NCI-H2196 treated with DMSO at 0.1 percent for 48 hours (cell line): ENCODE results near the gene CSNK2A1.

Experiments
- DNase-seq: peaks from one replicate; lab custom pipeline; 2025; ENCODE audit not compliant: unreplicated experiment; lab: John Stamatoyannopoulos, UW

Gene CSNK2A1

DNA sequence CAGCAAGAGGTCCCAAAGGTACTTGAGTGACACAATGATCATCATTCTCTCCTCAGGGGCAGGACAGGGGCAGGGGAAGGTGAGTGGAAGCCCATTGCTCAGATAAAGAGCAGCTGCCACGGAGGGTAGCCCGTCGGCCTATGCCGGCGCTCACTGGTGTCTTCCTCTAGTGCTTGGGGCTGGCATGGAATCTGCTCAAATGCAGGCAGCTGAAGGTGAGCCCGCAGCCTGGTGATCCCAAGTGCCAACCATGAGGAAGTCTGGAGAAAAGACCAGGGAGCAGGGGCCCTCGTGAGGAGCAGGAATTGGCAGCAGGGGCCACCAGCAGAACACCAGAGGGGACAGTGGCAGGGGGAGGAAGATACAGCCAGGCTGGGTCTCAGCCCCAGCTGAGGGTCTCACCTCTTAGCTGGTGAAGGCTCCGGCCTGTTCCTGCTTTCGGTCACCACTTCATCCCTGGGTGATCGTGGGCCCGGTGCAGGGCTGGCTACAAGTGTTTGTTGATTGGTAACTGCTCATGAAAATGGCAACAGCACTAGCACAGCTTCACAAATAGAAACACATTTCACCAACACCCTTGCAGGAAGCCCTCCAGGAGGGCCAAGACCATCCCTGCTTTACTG lies 110.8 kb downstream of the CSNK2A1 start:
- no peak for DNase-seq

DNA sequence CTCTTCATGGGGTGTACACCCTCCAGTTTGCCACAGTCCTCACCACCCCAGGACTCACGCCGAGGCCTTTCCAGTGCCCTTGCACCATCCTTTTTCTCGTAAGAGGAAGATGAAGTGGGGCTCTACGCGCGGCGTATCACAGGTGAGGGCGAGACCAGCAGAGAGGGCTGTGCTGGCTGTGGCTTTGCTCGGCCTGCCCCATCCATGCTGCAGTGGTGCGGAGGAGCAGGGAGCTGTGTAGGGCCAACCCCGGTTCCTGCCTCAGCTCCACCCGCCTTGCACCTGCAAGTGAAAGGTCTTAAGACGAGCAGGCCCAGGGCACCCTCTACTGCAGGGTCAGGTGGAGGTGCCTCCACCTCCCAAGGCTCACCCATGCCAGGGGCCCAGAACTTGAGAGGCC lies 111.4 kb downstream of the CSNK2A1 start:
- no peak for DNase-seq

DNA sequence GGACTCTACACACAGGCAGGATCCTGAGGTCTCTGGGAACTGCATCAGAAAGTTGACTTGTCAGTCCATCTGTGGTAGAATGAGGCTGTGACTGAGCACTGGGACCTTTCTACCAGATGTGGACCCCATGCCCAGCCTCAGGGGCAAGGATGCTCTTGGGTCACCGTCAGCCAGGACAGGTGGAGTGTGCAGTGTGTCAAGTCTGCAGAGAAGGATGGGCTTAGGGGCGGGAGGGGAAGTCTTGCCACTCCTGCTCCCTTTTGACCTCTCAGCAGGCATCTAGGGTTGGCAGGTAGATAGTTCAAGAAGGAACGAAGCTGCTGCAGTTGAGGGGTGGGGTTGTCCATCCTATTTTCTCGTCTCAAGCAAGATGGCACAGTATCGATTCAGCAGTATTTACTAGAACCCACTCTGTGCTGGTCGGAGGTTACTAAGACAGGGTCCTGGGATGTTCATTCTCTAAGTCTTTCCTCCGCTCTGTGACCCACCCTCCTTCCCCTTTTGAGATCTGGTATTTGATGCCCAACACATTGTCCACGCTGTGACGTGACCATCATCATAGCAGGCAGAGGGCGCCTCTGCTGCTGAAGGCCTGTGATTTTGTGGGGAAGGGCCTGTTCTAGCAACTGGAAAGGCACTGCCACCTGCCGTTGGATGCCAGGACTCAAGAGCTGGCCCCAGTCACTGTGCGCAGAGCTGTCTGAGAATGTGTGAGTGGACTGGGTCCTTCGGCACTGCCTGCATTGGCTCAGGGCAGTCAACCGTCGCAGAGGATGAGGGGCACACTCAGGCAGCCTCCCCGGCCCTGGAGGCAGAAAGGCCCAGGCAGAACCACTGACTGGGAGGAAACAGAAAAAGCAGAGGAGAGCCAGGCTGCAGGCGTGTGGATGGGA lies 112.3 kb downstream of the CSNK2A1 start:
- peak; percentile 78 for DNase-seq

DNA sequence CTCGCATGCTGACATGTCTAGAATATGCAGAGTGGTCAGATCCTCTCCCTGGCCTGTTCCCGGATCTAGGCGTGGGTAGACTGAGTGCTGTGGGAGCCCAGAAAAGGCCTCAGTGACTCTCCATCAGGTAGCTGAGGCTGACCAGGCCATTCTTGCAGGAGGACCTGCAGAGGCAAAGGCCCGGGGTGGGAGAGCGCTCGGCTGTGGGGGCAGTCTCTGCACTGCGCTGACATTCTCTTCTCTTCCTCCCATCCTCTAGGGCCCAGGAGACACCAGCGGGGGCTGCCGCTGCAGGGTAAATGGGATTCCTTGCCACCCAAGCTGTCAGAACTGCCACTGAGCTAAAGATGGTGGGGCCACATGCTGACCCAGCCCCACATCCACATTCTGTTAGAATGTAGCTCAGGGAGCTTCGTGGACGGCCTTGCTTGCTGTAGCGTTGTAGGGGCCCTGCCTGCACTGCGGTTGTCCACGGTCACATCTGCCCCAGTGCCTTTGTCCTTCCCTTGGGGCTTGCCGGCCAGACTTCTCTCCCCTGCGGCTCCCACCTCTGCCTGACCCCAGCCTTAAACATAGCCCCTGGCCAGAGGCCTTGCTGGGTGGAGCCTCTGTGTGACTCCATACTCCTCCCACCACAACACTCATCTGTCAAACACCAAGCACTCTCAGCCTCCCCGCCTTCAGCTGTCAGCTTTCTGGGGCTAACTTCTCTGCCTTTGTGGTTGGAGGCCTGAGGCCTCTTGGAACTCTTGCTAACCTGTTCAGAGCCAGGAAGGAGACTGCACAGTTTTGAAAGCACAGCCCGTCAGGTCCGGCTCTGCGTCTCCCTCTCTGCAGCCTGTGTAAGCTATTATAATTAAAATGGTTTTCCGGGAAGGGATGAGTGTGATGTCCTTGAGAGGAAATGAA lies 113.2 kb downstream of the CSNK2A1 start:
- DNase-seq = no peak

DNA sequence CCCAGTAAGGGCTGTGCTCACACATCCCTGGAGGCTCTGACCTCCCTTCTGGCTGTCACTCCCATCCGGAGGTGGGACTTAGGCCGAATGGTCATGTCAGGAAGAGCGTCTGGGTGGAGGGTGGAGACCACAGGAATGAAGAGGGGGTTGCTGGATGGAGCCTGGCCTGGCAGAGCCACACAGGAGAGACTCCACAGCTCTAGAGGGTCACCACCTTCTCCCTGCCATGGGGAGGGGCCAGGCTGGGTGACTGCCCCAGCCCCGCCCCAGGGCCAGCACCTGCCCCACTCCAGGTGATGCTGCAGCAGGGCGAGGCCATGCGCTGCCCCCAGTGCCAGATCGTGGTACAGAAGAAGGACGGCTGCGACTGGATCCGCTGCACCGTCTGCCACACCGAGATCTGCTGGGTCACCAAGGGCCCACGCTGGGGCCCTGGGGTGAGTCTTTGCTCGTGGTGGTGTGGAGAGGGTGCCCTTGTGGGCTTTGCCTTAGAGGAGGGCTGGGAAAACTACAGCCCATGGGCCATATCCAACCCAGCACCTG lies 114.9 kb downstream of the CSNK2A1 start:
- peak; percentile 20 for DNase-seq

DNA sequence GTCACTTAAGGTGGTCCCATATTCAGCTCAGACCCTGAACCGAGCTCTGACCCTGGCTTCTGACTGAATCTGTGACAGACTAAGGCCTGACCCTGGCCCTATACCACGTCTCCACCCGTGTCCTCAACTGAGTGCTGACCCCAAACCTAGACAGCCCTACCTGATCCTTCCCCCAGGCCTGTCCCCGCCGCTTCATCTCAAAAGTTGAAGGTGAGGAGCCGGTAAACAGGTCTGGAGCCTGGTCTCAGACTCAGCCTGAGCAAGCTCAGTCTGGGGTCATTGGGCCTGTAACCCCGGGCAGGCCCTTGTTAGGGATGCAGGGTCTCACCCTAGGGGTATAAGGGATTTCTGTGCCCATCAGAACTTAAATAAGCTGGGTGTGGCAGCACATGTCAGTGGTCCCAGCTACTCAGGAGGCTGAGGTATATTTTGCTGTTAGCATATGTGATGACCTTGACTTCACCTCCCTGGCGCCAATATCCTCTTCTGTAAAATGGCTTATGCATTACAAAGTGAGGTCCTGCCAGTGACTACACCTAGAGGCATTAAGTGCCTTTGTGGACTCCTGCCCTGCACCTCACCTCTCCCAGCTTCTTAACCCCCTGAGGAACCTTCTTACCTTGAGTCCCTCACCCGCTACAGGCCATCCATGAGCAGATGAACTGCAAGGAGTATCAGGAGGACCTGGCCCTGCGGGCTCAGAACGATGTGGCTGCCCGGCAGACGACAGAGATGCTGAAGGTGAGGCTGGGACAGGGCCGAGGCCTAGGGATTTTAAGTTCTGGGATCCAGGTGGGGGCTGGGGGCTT lies 115.5 kb downstream of the CSNK2A1 start:
- no peak for DNase-seq

DNA sequence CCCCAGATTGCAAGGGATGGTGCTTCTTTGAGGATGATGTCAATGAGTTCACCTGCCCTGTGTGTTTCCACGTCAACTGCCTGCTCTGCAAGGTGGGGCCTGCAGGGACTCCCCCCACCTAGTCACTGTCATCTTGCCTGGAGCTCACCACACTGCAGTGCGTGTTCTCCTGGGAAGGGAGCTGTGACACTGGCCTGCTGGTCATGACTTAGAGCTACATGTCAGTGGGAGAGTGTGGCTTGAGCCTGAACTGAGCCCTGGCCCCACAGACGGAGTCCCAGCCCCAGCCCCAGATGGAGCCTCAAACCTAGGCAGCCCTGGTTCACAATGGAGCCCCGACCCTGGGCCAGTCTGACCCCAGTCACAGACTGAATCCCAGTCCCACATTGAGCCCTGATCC lies 116.2 kb downstream of the CSNK2A1 start:
- no peak for DNase-seq

DNA sequence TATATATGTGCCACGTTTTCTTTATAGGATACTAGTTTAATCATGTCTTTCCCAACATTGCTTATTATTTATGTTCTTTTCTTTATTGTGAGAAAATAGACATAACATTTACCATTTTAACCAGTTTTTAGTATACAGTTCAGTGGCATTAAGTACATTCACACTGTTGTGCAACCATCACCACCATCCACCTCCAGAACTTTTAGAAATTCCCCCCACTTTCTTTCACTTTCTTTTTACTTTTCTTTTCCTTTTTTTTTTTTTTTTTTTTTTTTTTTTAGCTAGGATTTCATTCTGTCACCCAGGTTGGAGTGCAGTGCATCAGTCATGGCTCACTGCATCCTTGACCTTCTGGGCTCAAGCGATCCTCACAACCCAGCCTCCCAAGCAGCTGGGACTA lies 117.0 kb downstream of the CSNK2A1 start:
- DNase-seq = no peak
